HG02798 (cell line): ENCODE results near the gene SDC4.
A peak's percentile ranks its signal among the peaks of the same experiment; 100 is the strongest.

ENCODE experiments used
- ATAC-seq: cut with Tn5 transposase; IDR thresholded peaks from one replicate; pipeline ENCODE4 v1.9.1; 2021; ENCODE audit warnings: mild to moderate bottlenecking; ENCODE audit not compliant: unreplicated experiment, poor library complexity

The SDC4 gene

GRCh38 chr20:45301824-45302271 lies 46.4 kb downstream of the SDC4 start:
- ATAC-seq, result no peak

GRCh38 chr20:45300961-45301360 lies 47.3 kb downstream of the SDC4 start:
- ATAC-seq, result peak; percentile 60

GRCh38 chr20:45299786-45300185 lies 48.4 kb downstream of the SDC4 start:
- ATAC-seq, result no peak

GRCh38 chr20:45297786-45298497 lies 50.3 kb downstream of the SDC4 start:
- ATAC-seq, result no peak

GRCh38 chr20:45294659-45295058 lies 53.6 kb downstream of the SDC4 start:
- no peak for ATAC-seq

- ATAC-seq, result no peak
These were observed 54.2 kb downstream of the SDC4 start for GRCh38 chr20:45294003-45294368.

GRCh38 chr20:45293041-45294002 lies 54.9 kb downstream of the SDC4 start:
- peak; percentile 63 for ATAC-seq

- ATAC-seq, result no peak
These were observed 55.9 kb downstream of the SDC4 start for GRCh38 chr20:45292343-45292742.

- ATAC-seq, result no peak
These were observed 56.7 kb downstream of the SDC4 start for GRCh38 chr20:45291526-45291925.

- ATAC-seq, result no peak
These were observed 57.4 kb downstream of the SDC4 start for GRCh38 chr20:45290677-45291355.

GRCh38 chr20:45289942-45290676 lies 58.1 kb downstream of the SDC4 start:
- ATAC-seq, result no peak

- no peak for ATAC-seq
These were observed 59.4 kb downstream of the SDC4 start for GRCh38 chr20:45288860-45289259.

- ATAC-seq, result no peak
These were observed 59.8 kb downstream of the SDC4 start for GRCh38 chr20:45288376-45288775.

- ATAC-seq, result no peak
These were observed 64.6 kb downstream of the SDC4 start for GRCh38 chr20:45283551-45284057.

- ATAC-seq, result no peak
These were observed 65.3 kb downstream of the SDC4 start for GRCh38 chr20:45282700-45283550.

GRCh38 chr20:45279992-45280391 lies 68.2 kb downstream of the SDC4 start:
- ATAC-seq, result no peak

GRCh38 chr20:45275338-45275737 lies 72.9 kb downstream of the SDC4 start:
- ATAC-seq, result no peak
